Trophoblast cell (in vitro differentiated cells and primary cell): Measurements from ENCODE around the gene C2CD5.

Experiments
- DNase-seq, 2 donors: peaks; one replicate each; pipeline ENCODE4 v3.0.0-alpha.2; 2016
- H2AFZ ChIP-seq: 2 replicates; pipeline ENCODE4 v1.6.1; 2013; ENCODE audit warnings: low read length, moderate library complexity, mild to moderate bottlenecking; ENCODE audit not compliant: insufficient read depth, poor library complexity
- H2AK5ac ChIP-seq: 2 replicates; pipeline ENCODE4 v1.6.1; 2013; ENCODE audit warnings: mild to moderate bottlenecking, low read length
- H2BK120ac ChIP-seq: 2 replicates; pipeline ENCODE4 v1.6.1; 2013; ENCODE audit warnings: low read length, mild to moderate bottlenecking, moderate library complexity; ENCODE audit not compliant: insufficient read depth, poor library complexity
- H2BK12ac ChIP-seq: 2 replicates; pipeline ENCODE4 v1.6.1; 2013; ENCODE audit warnings: mild to moderate bottlenecking, low read length, moderate library complexity
- H2BK5ac ChIP-seq: 2 replicates; pipeline ENCODE4 v1.6.1; 2013; ENCODE audit warnings: low read length, low read depth, moderate library complexity, mild to moderate bottlenecking; ENCODE audit not compliant: poor library complexity
- H3K14ac ChIP-seq: 2 replicates; pipeline ENCODE4 v1.6.1; 2013; ENCODE audit warnings: mild to moderate bottlenecking, low read length
- H3K18ac ChIP-seq: 2 replicates; pipeline ENCODE4 v1.6.1; 2013; ENCODE audit warnings: mild to moderate bottlenecking, low read length
- H3K23ac ChIP-seq: 2 replicates; pipeline ENCODE4 v1.6.1; 2013; ENCODE audit warnings: low read length
- H3K27ac ChIP-seq: 2 replicates; pipeline ENCODE4 v1.5.1; 2013; ENCODE audit warnings: low read depth, mild to moderate bottlenecking, inconsistent platforms, low read length, moderate library complexity
- H3K27me3 ChIP-seq: 2 replicates; pipeline ENCODE4 v1.6.1; 2013; ENCODE audit warnings: inconsistent platforms, mild to moderate bottlenecking, low read length, moderate library complexity; ENCODE audit not compliant: insufficient read depth
- H3K36me3 ChIP-seq, 2 experiments: 1 replicate in 1 of 2; 2 replicates in 1 of 2; pipeline ENCODE4 v1.6.1; 2013; ENCODE audit warnings: low read length in 2 of 2, mild to moderate bottlenecking in 2 of 2, moderate library complexity in 1 of 2; ENCODE audit not compliant: insufficient read depth in 2 of 2, control insufficient read depth in 1 of 2
- H3K4ac ChIP-seq: 2 replicates; pipeline ENCODE4 v1.6.1; 2013; ENCODE audit warnings: low read depth, mild to moderate bottlenecking, low read length, moderate library complexity
- H3K4me1 ChIP-seq, 2 experiments: 1 replicate in 1 of 2; 2 replicates in 1 of 2; pipeline ENCODE4 v1.6.1; 2013; ENCODE audit warnings: low read length in 2 of 2, mild to moderate bottlenecking in 2 of 2, moderate library complexity in 1 of 2; ENCODE audit not compliant: insufficient read depth in 2 of 2, control insufficient read depth in 1 of 2
- H3K4me2 ChIP-seq: 2 replicates; pipeline ENCODE4 v1.6.1; 2013; ENCODE audit warnings: inconsistent platforms, mild to moderate bottlenecking, low read length, moderate library complexity
- H3K4me3 ChIP-seq: 2 replicates; pipeline ENCODE4 v1.5.1; 2013; ENCODE audit warnings: mild to moderate bottlenecking, low read depth, low read length, inconsistent platforms
- H3K79me1 ChIP-seq: one replicate; pipeline ENCODE4 v1.6.1; 2013; ENCODE audit warnings: low read length
- H3K79me2 ChIP-seq: 2 replicates; pipeline ENCODE4 v1.6.1; 2013; ENCODE audit warnings: low read length, mild to moderate bottlenecking; ENCODE audit not compliant: control insufficient read depth, insufficient read depth, poor library complexity
- H3K9ac ChIP-seq: 2 replicates; pipeline ENCODE4 v1.6.1; 2013; ENCODE audit warnings: mild to moderate bottlenecking, low read length
- H3K9me3 ChIP-seq: 2 replicates; pipeline ENCODE4 v1.6.1; 2013; ENCODE audit warnings: low read depth, mild to moderate bottlenecking, control low read depth, inconsistent platforms, low read length; ENCODE audit not compliant: insufficient read depth
- H4K12ac ChIP-seq: 2 replicates; pipeline ENCODE4 v1.6.1; 2013; ENCODE audit warnings: low read depth, mild to moderate bottlenecking, low read length, moderate library complexity
- H4K8ac ChIP-seq: 2 replicates; pipeline ENCODE4 v1.6.1; 2013; ENCODE audit warnings: low read depth, mild to moderate bottlenecking, low read length, moderate library complexity
- H4K91ac ChIP-seq: one replicate; pipeline ENCODE4 v1.6.1; 2013; ENCODE audit warnings: low read depth, mild to moderate bottlenecking, low read length, moderate library complexity
- WGBS: extraction: QIAGEN DNeasy Blood & Tissue Kit; methylation state at CpG from one replicate; pipeline ENCODE4 v1.1.7; 2013; ENCODE audit warnings: missing lambda C conversion rate; ENCODE audit not compliant: insufficient read length, insufficient coverage; ENCODE audit errors: extremely low coverage; 5-methylcytosine and 5-hydroxymethylcytosine counted together

C2CD5 gene

GRCh38 chr12:22505826-22506225 is 38.5 kb downstream of the C2CD5 start:
- no peak overlapping the region for H3K27ac ChIP-seq
- no peaks in the 10 kb centered on the region for H3K4me1 ChIP-seq
- H3K4me2 ChIP-seq = no peak overlapping the region
- peaks cover 0 to 3% of the 10 kb centered on the region in 2 experiments for H3K36me3 ChIP-seq
- no peak overlapping the region for H2BK5ac ChIP-seq
- H3K4ac ChIP-seq = no peak overlapping the region
- H3K18ac ChIP-seq = no peak overlapping the region
- H2AK5ac ChIP-seq = no peak overlapping the region
- no peaks in the 10 kb centered on the region for H3K9me3 ChIP-seq
- H3K14ac ChIP-seq = no peak overlapping the region
- H4K12ac ChIP-seq = no peak overlapping the region
- H3K79me2 ChIP-seq = no peaks in the 10 kb centered on the region
- H3K79me1 ChIP-seq = no peaks in the 10 kb centered on the region
- H3K4me3 ChIP-seq = no peak overlapping the region
- no peak overlapping the region for H2BK12ac ChIP-seq
- no peak overlapping the region for H3K23ac ChIP-seq
- no peak for DNase-seq
- no peak overlapping the region for H4K91ac ChIP-seq
- H3K9ac ChIP-seq = peak overlapping the region; percentile 15
- no CpG with 5 or more reads among the region's 2 CpGs for WGBS
- no peaks in the 10 kb centered on the region for H3K27me3 ChIP-seq
- no peak overlapping the region for H4K8ac ChIP-seq
- no peak overlapping the region for H2AFZ ChIP-seq
- no peak overlapping the region for H2BK120ac ChIP-seq

- Histone ChIP-seq H4K8ac (no peak overlapping the region), H3K14ac (no peak overlapping the region), H3K9me3 (no peaks in the 10 kb centered on the region), H2BK5ac (no peak overlapping the region), H3K4ac (no peak overlapping the region), H3K79me1 (no peaks in the 10 kb centered on the region), H2AFZ (no peak overlapping the region), H3K27ac (no peak overlapping the region), H3K23ac (no peak overlapping the region), H4K91ac (no peak overlapping the region), H3K9ac (no peak overlapping the region), H2AK5ac (no peak overlapping the region), H3K4me1 (no peaks in the 10 kb centered on the region), H3K4me2 (no peak overlapping the region), H2BK12ac (no peak overlapping the region), H3K4me3 (no peak overlapping the region), H3K27me3 (no peaks in the 10 kb centered on the region), H3K18ac (no peak overlapping the region), H3K79me2 (no peaks in the 10 kb centered on the region), H3K36me3 (peaks cover 0 to 3% of the 10 kb centered on the region in 2 experiments), H4K12ac (no peak overlapping the region), H2BK120ac (no peak overlapping the region)
- DNase-seq = peak in 1 of 2 donors; percentile 61
- no CpG with 5 or more reads among the region's 4 CpGs for WGBS
These were observed 44.2 kb downstream of the C2CD5 start for GRCh38 chr12:22500100-22500499.

DNA sequence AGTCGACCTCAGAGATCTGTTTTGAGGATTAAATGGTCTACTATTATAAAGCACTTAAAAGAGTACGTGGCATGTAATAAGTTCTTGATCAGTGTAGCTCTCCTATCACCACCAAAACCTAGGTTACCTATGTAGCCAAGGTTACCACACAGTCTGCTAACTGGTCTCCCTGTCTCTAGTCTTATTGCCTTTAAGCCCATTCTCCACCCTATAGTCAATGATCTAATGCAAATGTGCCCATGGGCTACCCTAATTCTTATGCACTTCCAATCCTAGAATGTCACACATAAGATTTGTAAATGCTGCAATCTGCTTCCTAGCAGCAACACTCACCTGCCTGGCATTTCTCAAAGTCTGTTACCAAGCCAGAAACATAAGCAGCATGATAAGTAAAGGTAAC is 44.9 kb downstream of the C2CD5 start:
- no peak overlapping the region for H2AK5ac ChIP-seq
- no peaks in the 10 kb centered on the region for H3K79me1 ChIP-seq
- H4K8ac ChIP-seq = no peak overlapping the region
- H3K4ac ChIP-seq = no peak overlapping the region
- no peak overlapping the region for H3K14ac ChIP-seq
- DNase-seq = peak; percentile 1 to 44
- no peaks in the 10 kb centered on the region for H3K27me3 ChIP-seq
- H3K36me3 ChIP-seq = peaks cover 0 to 3% of the 10 kb centered on the region in 2 experiments
- H3K9ac ChIP-seq = no peak overlapping the region
- H2BK12ac ChIP-seq = no peak overlapping the region
- no peak overlapping the region for H2BK120ac ChIP-seq
- no peak overlapping the region for H4K91ac ChIP-seq
- H2BK5ac ChIP-seq = no peak overlapping the region
- H3K23ac ChIP-seq = no peak overlapping the region
- H3K27ac ChIP-seq = no peak overlapping the region
- no peak overlapping the region for H3K4me2 ChIP-seq
- H3K18ac ChIP-seq = no peak overlapping the region
- no peaks in the 10 kb centered on the region for H3K4me1 ChIP-seq
- H3K9me3 ChIP-seq = no peaks in the 10 kb centered on the region
- no peaks in the 10 kb centered on the region for H3K79me2 ChIP-seq
- H2AFZ ChIP-seq = no peak overlapping the region
- H3K4me3 ChIP-seq = no peak overlapping the region
- no peak overlapping the region for H4K12ac ChIP-seq
- WGBS = no CpG with 5 or more reads among the region's 2 CpGs

DNA sequence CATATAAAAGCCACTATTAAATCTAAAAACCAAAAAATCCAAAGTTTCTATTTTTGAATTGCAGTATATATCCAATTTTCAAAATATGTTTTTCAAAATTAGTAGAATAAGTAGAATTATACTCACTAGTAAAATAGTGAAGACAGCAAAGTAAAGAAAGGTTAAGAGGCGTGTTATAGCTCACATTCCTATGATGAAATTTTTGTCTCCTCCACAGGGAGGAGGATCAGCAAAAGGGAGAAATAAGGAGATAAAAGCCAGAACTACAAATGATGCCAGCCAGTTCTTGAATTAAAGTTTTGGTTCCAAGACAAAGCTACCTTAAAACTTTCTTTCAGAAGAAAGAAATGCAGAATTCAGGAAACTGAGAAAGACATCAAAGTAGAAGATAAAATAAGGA is 50.0 kb downstream of the C2CD5 start:
- no peak overlapping the region for H3K14ac ChIP-seq
- H4K91ac ChIP-seq = no peak overlapping the region
- H3K18ac ChIP-seq = no peak overlapping the region
- H4K12ac ChIP-seq = no peak overlapping the region
- H2BK5ac ChIP-seq = no peak overlapping the region
- H3K4me2 ChIP-seq = no peak overlapping the region
- WGBS = no CpG with 5 or more reads among the region's 1 CpG
- H3K36me3 ChIP-seq = peaks cover 0 to 2% of the 10 kb centered on the region in 2 experiments
- H3K23ac ChIP-seq = no peak overlapping the region
- H3K4me1 ChIP-seq = no peaks in the 10 kb centered on the region
- H3K27me3 ChIP-seq = no peaks in the 10 kb centered on the region
- no peaks in the 10 kb centered on the region for H3K9me3 ChIP-seq
- H3K27ac ChIP-seq = no peak overlapping the region
- H2BK12ac ChIP-seq = no peak overlapping the region
- H3K4me3 ChIP-seq = no peak overlapping the region
- H3K79me1 ChIP-seq = no peaks in the 10 kb centered on the region
- no peak overlapping the region for H2BK120ac ChIP-seq
- H3K4ac ChIP-seq = no peak overlapping the region
- no peak overlapping the region for H2AK5ac ChIP-seq
- H3K79me2 ChIP-seq = no peaks in the 10 kb centered on the region
- H4K8ac ChIP-seq = no peak overlapping the region
- no peak overlapping the region for H3K9ac ChIP-seq
- DNase-seq = no peak
- no peak overlapping the region for H2AFZ ChIP-seq
